Astrocyte (in vitro differentiated cells and primary cell): ENCODE results near the gene KEAP1. TPM values are rescaled to one million over a fixed set of nuclear protein-coding genes. Genes with fewer than 3 reads are reported as not detected.

Experiments
- DNase-seq: peaks from one replicate; pipeline ENCODE4 v3.0.0-alpha.2; 2010; ENCODE audit warnings: low read depth
- FAIRE-seq: peaks from 2 replicates; lab custom pipeline; 2011; peaks lifted over from hg19 to GRCh38; lab: Jason Lieb, UNC
- H2AFZ ChIP-seq: 2 replicates; pipeline ENCODE4 v1.6.0; 2012; ENCODE audit warnings: low read depth, low read length, inconsistent platforms
- H3K27ac ChIP-seq: 2 replicates; pipeline ENCODE4 v1.5.1; 2011; ENCODE audit warnings: low read depth, low read length, inconsistent platforms
- H3K27me3 ChIP-seq: 2 replicates; pipeline ENCODE4 v1.6.0; 2011; ENCODE audit warnings: low read length, inconsistent platforms; ENCODE audit not compliant: insufficient read depth
- H3K36me3 ChIP-seq: 2 replicates; pipeline ENCODE4 v1.5.1; 2011; ENCODE audit warnings: low read length, inconsistent platforms; ENCODE audit not compliant: insufficient read depth
- H3K4me1 ChIP-seq: 2 replicates; pipeline ENCODE4 v1.5.1; 2011; ENCODE audit warnings: low read length, inconsistent platforms; ENCODE audit not compliant: insufficient read depth
- H3K4me2 ChIP-seq: 2 replicates; pipeline ENCODE4 v1.6.0; 2012; ENCODE audit warnings: low read length, inconsistent platforms
- H3K4me3 ChIP-seq: 2 replicates; pipeline ENCODE4 v1.5.1; 2011; ENCODE audit warnings: low read depth, mild to moderate bottlenecking, low read length, inconsistent platforms; ENCODE audit not compliant: insufficient read depth
- H3K79me2 ChIP-seq: 2 replicates; pipeline ENCODE4 v1.6.0; 2012; ENCODE audit warnings: mild to moderate bottlenecking, low read length, inconsistent platforms; ENCODE audit not compliant: insufficient read depth
- H3K9ac ChIP-seq: 2 replicates; pipeline ENCODE4 v1.6.0; 2012; ENCODE audit warnings: mild to moderate bottlenecking, low read length, inconsistent platforms
- H3K9me3 ChIP-seq: 2 replicates; pipeline ENCODE4 v1.5.1; 2012; ENCODE audit warnings: low read depth, mild to moderate bottlenecking, low read length, inconsistent platforms; ENCODE audit not compliant: insufficient read depth
- H4K20me1 ChIP-seq: 2 replicates; pipeline ENCODE4 v1.6.0; 2012; ENCODE audit warnings: low read length, inconsistent platforms; ENCODE audit not compliant: insufficient read depth
- H3K27ac Mint-ChIP-seq: one replicate; pipeline ENCODE4 v1.8.0; 2021; ENCODE audit warnings: mild to moderate bottlenecking, mixed read lengths; ENCODE audit not compliant: unreplicated experiment
- H3K27me3 Mint-ChIP-seq: one replicate; pipeline ENCODE4 v1.8.0; 2021; ENCODE audit warnings: low read depth, mixed read lengths; ENCODE audit not compliant: unreplicated experiment
- H3K36me3 Mint-ChIP-seq: one replicate; pipeline ENCODE4 v1.8.0; 2021; ENCODE audit warnings: low read depth, mixed read lengths; ENCODE audit not compliant: unreplicated experiment
- H3K4me1 Mint-ChIP-seq: one replicate; pipeline ENCODE4 v1.8.0; 2021; ENCODE audit warnings: low read depth, mixed read lengths; ENCODE audit not compliant: unreplicated experiment
- H3K4me3 Mint-ChIP-seq: one replicate; pipeline ENCODE4 v1.8.0; 2021; ENCODE audit warnings: mild to moderate bottlenecking, moderate library complexity, mixed read lengths; ENCODE audit not compliant: unreplicated experiment
- H3K9me3 Mint-ChIP-seq: one replicate; pipeline ENCODE4 v1.8.0; 2021; ENCODE audit warnings: mild to moderate bottlenecking, mixed read lengths; ENCODE audit not compliant: unreplicated experiment
- EZH2 ChIP-seq: IDR thresholded peaks from 2 replicates; pipeline ENCODE4 v1.6.1; 2012; ENCODE audit warnings: mild to moderate bottlenecking, low read length, inconsistent platforms; ENCODE audit not compliant: insufficient read depth
- total RNA-seq: library from RNA; stranded (reverse); gene quantifications from 2 replicates; pipeline ENCODE4 v1.2.1, GENCODE V29; 2021
- TF ChIP-seq, protein P1 (sequence below): IDR thresholded peaks from 2 replicates; pipeline ENCODE4 v1.5.1; 2011; ENCODE audit warnings: low read depth, mild to moderate bottlenecking, inconsistent platforms, low read length, moderate library complexity; ENCODE audit not compliant: insufficient read depth

The KEAP1 gene
- total RNA-seq, 1 donor from 2014 or later, result 43.6 TPM

DNA sequence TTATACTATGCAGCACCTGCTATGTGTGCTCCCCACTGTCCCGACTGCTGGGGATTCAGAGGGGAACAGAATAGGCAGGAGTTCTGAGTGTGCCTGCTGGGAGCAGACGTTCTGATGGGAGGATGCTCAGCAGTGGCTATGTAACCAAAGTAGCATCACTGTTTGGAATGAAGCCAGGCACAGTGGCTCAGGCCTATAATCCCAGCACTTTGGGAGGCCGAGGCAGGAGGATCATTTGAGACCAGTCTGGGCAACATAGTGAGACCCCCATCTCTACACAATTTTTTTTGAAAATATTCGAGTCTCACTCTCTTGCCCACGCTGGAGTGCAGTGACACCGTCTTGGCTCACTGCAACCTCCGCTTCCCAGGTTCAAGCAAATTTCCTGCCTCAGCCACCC lies 46.6 kb upstream of the KEAP1 start:
- FAIRE-seq, result no peak
- H3K36me3 Mint-ChIP-seq, result peaks cover 19% of the 10 kb centered on the region
- TF ChIP-seq EZH2, result no peak
- TF ChIP-seq, protein P1, sequence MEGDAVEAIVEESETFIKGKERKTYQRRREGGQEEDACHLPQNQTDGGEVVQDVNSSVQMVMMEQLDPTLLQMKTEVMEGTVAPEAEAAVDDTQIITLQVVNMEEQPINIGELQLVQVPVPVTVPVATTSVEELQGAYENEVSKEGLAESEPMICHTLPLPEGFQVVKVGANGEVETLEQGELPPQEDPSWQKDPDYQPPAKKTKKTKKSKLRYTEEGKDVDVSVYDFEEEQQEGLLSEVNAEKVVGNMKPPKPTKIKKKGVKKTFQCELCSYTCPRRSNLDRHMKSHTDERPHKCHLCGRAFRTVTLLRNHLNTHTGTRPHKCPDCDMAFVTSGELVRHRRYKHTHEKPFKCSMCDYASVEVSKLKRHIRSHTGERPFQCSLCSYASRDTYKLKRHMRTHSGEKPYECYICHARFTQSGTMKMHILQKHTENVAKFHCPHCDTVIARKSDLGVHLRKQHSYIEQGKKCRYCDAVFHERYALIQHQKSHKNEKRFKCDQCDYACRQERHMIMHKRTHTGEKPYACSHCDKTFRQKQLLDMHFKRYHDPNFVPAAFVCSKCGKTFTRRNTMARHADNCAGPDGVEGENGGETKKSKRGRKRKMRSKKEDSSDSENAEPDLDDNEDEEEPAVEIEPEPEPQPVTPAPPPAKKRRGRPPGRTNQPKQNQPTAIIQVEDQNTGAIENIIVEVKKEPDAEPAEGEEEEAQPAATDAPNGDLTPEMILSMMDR, result no peak
- H3K27me3 ChIP-seq, result no peaks in the 10 kb centered on the region
- H3K79me2 ChIP-seq, result peaks cover 23% of the 10 kb centered on the region
- H3K27ac Mint-ChIP-seq, result no peak overlapping the region
- no peaks in the 10 kb centered on the region for H3K9me3 Mint-ChIP-seq
- H3K27ac ChIP-seq, result no peak overlapping the region
- H3K4me1 Mint-ChIP-seq, result no peaks in the 10 kb centered on the region
- H3K9ac ChIP-seq, result no peak overlapping the region
- peaks cover 6% of the 10 kb centered on the region for H3K36me3 ChIP-seq
- H3K4me1 ChIP-seq, result peaks cover 3% of the 10 kb centered on the region
- peaks cover 29% of the 10 kb centered on the region for H4K20me1 ChIP-seq
- H3K4me3 ChIP-seq, result no peak overlapping the region
- no peaks in the 10 kb centered on the region for H3K9me3 ChIP-seq
- H3K27me3 Mint-ChIP-seq, result no peaks in the 10 kb centered on the region
- H3K4me2 ChIP-seq, result no peak overlapping the region
- no peak overlapping the region for H2AFZ ChIP-seq
- DNase-seq, result no peak
- H3K4me3 Mint-ChIP-seq, result no peak overlapping the region

DNA sequence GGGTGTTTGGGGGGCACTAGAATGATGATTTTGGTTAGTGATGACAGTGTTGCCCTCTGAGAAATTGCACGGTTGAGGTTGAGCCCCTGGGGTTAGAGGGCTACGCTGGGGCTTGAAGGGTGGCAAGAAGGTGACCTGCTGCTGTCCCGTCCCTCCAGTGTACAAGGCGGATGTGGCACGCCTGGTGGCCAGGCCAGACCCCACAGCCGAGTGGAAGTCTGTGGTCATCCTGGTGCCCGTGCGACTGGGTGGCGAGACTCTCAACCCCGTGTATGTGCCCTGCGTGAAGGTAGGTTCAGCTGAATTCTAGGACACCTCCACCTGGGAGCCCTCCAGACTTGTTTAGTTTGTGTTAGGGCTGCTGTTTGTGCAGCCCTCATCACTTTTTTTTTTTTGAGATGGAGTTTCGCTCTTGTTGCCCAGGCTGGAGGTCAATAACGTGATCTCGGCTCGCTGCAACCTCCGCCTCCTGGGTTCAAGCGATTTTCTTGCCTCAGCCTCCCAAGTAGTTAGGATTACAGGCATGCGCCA lies 45.7 kb upstream of the KEAP1 start:
- Histone ChIP-seq H3K4me3 (no peak overlapping the region), H4K20me1 (peaks cover 33% of the 10 kb centered on the region), H3K27me3 (no peaks in the 10 kb centered on the region), H3K27ac (no peak overlapping the region), H3K4me2 (no peak overlapping the region), H3K9ac (no peak overlapping the region), H3K79me2 (peaks cover 32% of the 10 kb centered on the region), H3K4me1 (peaks cover 6% of the 10 kb centered on the region), H3K36me3 (peaks cover 6% of the 10 kb centered on the region), H3K9me3 (no peaks in the 10 kb centered on the region), H2AFZ (no peak overlapping the region)
- H3K4me1 Mint-ChIP-seq, result no peaks in the 10 kb centered on the region
- no peak for DNase-seq
- no peak overlapping the region for H3K27ac Mint-ChIP-seq
- no peaks in the 10 kb centered on the region for H3K27me3 Mint-ChIP-seq
- no peak for TF ChIP-seq EZH2
- TF ChIP-seq, protein P1, result no peak
- H3K36me3 Mint-ChIP-seq, result peaks cover 19% of the 10 kb centered on the region
- FAIRE-seq, result no peak
- no peak overlapping the region for H3K4me3 Mint-ChIP-seq
- H3K9me3 Mint-ChIP-seq, result no peaks in the 10 kb centered on the region

DNA sequence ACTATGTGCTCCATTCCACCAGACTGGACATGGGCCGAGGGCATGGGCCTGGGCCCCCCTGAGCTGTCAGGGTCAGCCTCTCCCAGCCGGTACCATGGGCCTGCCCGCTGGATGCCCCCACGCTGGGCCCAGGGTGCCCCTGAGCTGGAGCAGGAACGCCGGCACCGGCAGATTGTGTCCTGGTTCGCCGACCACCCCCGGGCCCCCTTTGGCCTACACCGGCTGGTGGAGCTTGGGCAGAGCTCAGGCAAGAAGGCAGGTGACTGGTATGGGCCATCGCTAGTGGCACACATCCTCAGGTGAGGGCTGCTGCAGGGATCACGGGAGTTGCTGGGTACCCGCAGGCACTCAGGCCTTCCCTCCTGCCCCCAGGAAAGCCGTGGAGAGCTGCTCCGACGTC lies 43.7 kb upstream of the KEAP1 start:
- TF ChIP-seq EZH2, result no peak
- TF ChIP-seq, protein P1, result no peak
- FAIRE-seq (no peak), DNase-seq (no peak)
- Histone ChIP-seq H3K4me2 (no peak overlapping the region), H2AFZ (no peak overlapping the region), H3K27me3 (no peaks in the 10 kb centered on the region), H3K27ac (no peak overlapping the region), H4K20me1 (peaks cover 21% of the 10 kb centered on the region), H3K79me2 (peaks cover 32% of the 10 kb centered on the region), H3K4me3 (no peak overlapping the region), H3K36me3 (peaks cover 2% of the 10 kb centered on the region), H3K9ac (no peak overlapping the region), H3K9me3 (no peaks in the 10 kb centered on the region), H3K4me1 (peaks cover 6% of the 10 kb centered on the region)
- no peak overlapping the region for H3K27ac Mint-ChIP-seq
- H3K9me3 Mint-ChIP-seq, result no peaks in the 10 kb centered on the region
- H3K4me1 Mint-ChIP-seq, result no peaks in the 10 kb centered on the region
- peaks cover 14% of the 10 kb centered on the region for H3K36me3 Mint-ChIP-seq
- H3K27me3 Mint-ChIP-seq, result no peaks in the 10 kb centered on the region
- no peak overlapping the region for H3K4me3 Mint-ChIP-seq
